GM12878 (cell line): ENCODE results near the gene SULT2B1. TPM values are rescaled to one million over a fixed set of nuclear protein-coding genes. Genes with fewer than 3 reads are reported as not detected.

Experiments
- ATAC-seq: fragments of 200-7000 bp; cut with Tn5 transposase; 3 replicates; pipeline ENCODE4 v1.9.1; 2020; ENCODE audit warnings: mild to moderate bottlenecking, moderate library complexity
- BruUV-seq: library from RNA; stranded (reverse); fragments of 400-500 nt; replicated peaks from 2 replicates; lab custom pipeline; 2021; lab: Mats Ljungman, UMichigan
- CTCF ChIA-PET: fragments of 300-600 bp; sonication (Branson Sonifier 250); formaldehyde crosslinking; extraction: SDS; loops from one replicate; lab custom pipeline; 2021; ENCODE audit warnings: inconsistent platforms; lab: Yijun Ruan, JAX
- POLR2A ChIA-PET: fragments of 350-600 bp; formaldehyde crosslinking; extraction: SDS; loops from one replicate; lab custom pipeline; 2021; ENCODE audit warnings: inconsistent platforms; lab: Charles Lee
- RAD21 ChIA-PET: fragments of 300-600 bp; sonication (Branson Sonifier 250); formaldehyde crosslinking; loops from one replicate; lab custom pipeline; 2023; ENCODE audit warnings: antibody characterized with exemption; ENCODE audit not compliant: unreplicated experiment; lab: Charles Lee
- SMC1A ChIA-PET: fragments of 300-600 bp; sonication (Branson Sonifier 250); formaldehyde crosslinking; loops from one replicate; lab custom pipeline; 2023; ENCODE audit not compliant: unreplicated experiment, uncharacterized antibody; lab: Charles Lee
- DNase-seq: peaks from one replicate; pipeline ENCODE4 v3.0.0-alpha.2; 2011; ENCODE audit warnings: low read depth, low spot score
- FAIRE-seq: peaks from 3 replicates; lab custom pipeline; 2011; peaks lifted over from hg19 to GRCh38; lab: Jason Lieb, UNC
- H2AFZ ChIP-seq: 2 replicates; pipeline ENCODE4 v1.6.0; 2011; ENCODE audit warnings: low read depth, low read length, control low read depth; ENCODE audit not compliant: control insufficient read depth
- H3K27ac ChIP-seq: 2 replicates; pipeline ENCODE4 v1.5.1; 2011; ENCODE audit warnings: control low read depth; ENCODE audit not compliant: control insufficient read depth, insufficient read depth
- H3K27me3 ChIP-seq, 2 experiments: replicated peaks in 1 of 2; 2 replicates each; pipeline versions ENCODE4 v1.6.0 to v1.6.1; 2011; ENCODE audit warnings: low read length in 1 of 2; ENCODE audit not compliant: control insufficient read depth in 2 of 2, insufficient read depth in 2 of 2
- H3K36me3 ChIP-seq, 2 experiments: 2 replicates each; pipeline ENCODE4 v1.5.1; 2011; ENCODE audit warnings: low read length in 1 of 2; ENCODE audit not compliant: control insufficient read depth in 2 of 2, insufficient read depth in 2 of 2
- H3K4me1 ChIP-seq: 2 replicates; pipeline ENCODE4 v1.6.1; 2011; ENCODE audit warnings: mild to moderate bottlenecking, low read length, moderate library complexity, mixed read lengths; ENCODE audit not compliant: control insufficient read depth, insufficient read depth
- H3K4me2 ChIP-seq: 2 replicates; pipeline ENCODE4 v1.6.0; 2011; ENCODE audit warnings: control low read depth; ENCODE audit not compliant: control insufficient read depth, insufficient read depth
- H3K4me3 ChIP-seq: fragments of 200-600 bp; sonication (generic); 2 replicates; pipeline ENCODE4 v1.5.1; 2016
- H3K79me2 ChIP-seq: 2 replicates; pipeline ENCODE4 v1.6.0; 2011; ENCODE audit warnings: low read length; ENCODE audit not compliant: control insufficient read depth, insufficient read depth
- H3K9ac ChIP-seq: 2 replicates; pipeline ENCODE4 v1.8.0; 2011; ENCODE audit warnings: low read length, control low read depth, mixed read lengths; ENCODE audit not compliant: control insufficient read depth, insufficient read depth
- H3K9me3 ChIP-seq: replicated peaks from 3 replicates; pipeline ENCODE4 v1.5.1; 2011; ENCODE audit warnings: mild to moderate bottlenecking, low read length; ENCODE audit not compliant: control insufficient read depth, insufficient read depth
- H4K20me1 ChIP-seq: 2 replicates; pipeline ENCODE4 v1.6.0; 2011; ENCODE audit not compliant: control insufficient read depth, insufficient read depth
- ASH2L ChIP-seq: fragments of 300-600, 200-600 bp; sonication (generic); IDR thresholded peaks from 2 replicates; pipeline ENCODE4 v1.6.1; 2017; ENCODE audit warnings: low read depth, mild to moderate bottlenecking, borderline replicate concordance
- CBX3 ChIP-seq: fragments of 200-600 bp; sonication (generic); IDR thresholded peaks from 2 replicates; pipeline ENCODE4 v1.6.1; 2016; ENCODE audit warnings: low read depth, borderline replicate concordance
- E4F1 ChIP-seq: fragments of 450-650 bp; IDR thresholded peaks from 2 replicates; pipeline ENCODE4 v1.6.1; 2018; ENCODE audit warnings: borderline replicate concordance, mild to moderate bottlenecking; ENCODE audit not compliant: partially characterized antibody
- EED ChIP-seq: sonication (generic); IDR thresholded peaks from 2 replicates; pipeline ENCODE4 v1.6.1; 2016; ENCODE audit warnings: antibody characterized with exemption, low read depth
- ETV6 ChIP-seq, 2 experiments: fragments of 450-650 bp in 1 of 2; IDR thresholded peaks in 1 of 2; conservative IDR thresholded peaks in 1 of 2; 2 replicates each; pipeline ENCODE4 v1.6.1; 2014; ENCODE audit warnings: antibody characterized with exemption in 1 of 2, borderline replicate concordance in 1 of 2, low read depth in 1 of 2, mild to moderate bottlenecking in 1 of 2, moderate library complexity in 1 of 2
- GABPA ChIP-seq: IDR thresholded peaks from 2 replicates; pipeline ENCODE4 v1.6.1; 2014; ENCODE audit warnings: antibody characterized with exemption, low read depth, mild to moderate bottlenecking, inconsistent platforms
- MXI1 ChIP-seq: fragments of 150-350 bp; IDR thresholded peaks from 2 replicates; pipeline ENCODE4 v1.6.1; 2011; ENCODE audit warnings: low read depth, mild to moderate bottlenecking, inconsistent platforms, low read length, improper control_type of control experiment
- PKNOX1 ChIP-seq: fragments of 450-650 bp; IDR thresholded peaks from 2 replicates; pipeline ENCODE4 v1.6.1; 2016; ENCODE audit warnings: mild to moderate bottlenecking
- POLR2AphosphoS2 ChIP-seq: IDR thresholded peaks from 2 replicates; pipeline ENCODE4 v1.6.1; 2011; ENCODE audit warnings: low read depth, mild to moderate bottlenecking, low read length, improper control_type of control experiment, moderate library complexity
- STAT1 ChIP-seq: fragments of 450-650 bp; conservative IDR thresholded peaks from 2 replicates; pipeline ENCODE4 v1.6.1; 2014; ENCODE audit warnings: antibody characterized with exemption, mild to moderate bottlenecking
- STAT3 ChIP-seq: IDR thresholded peaks from 2 replicates; pipeline ENCODE4 v1.6.1; 2011; ENCODE audit warnings: low read depth, low read length, improper control_type of control experiment
- WGBS: methylation state at CpG from one replicate; pipeline ENCODE4 v1.1.6; 2016; ENCODE audit warnings: low lambda C conversion rate; ENCODE audit not compliant: insufficient replicate concordance, insufficient coverage; ENCODE audit errors: missing lambda C conversion rate; 5-methylcytosine and 5-hydroxymethylcytosine counted together
- in situ Hi-C: fragments of 300-500 bp; cut with MboI; formaldehyde crosslinking; loops from 9 replicates; pipeline ENCODE4 v1.14.3; 2018; ENCODE audit warnings: mixed read lengths
- intact Hi-C: fragments of 100-400 bp; cut with micrococcal nuclease; formaldehyde crosslinking; loops from one replicate; pipeline ENCODE4 v1.14.2; 2022; ENCODE audit not compliant: unreplicated experiment
- polyA plus RNA-seq, 11 experiments: library from polyadenylated mRNA; depleted of rRNA in 4 of 11; unstranded in 6 of 11; stranded (reverse) in 5 of 11; fragments of >200 nt; fragmentation: Nextera tagmentation in 4 of 11; fragmentation: Illumina TruSeq in 1 of 11; extraction: Ambion mirVana in 4 of 11; extraction: Trizol in 1 of 11; gene quantifications; 1 replicate in 1 of 11; 2 replicates in 10 of 11; pipeline versions ENCODE4 v1.2.1 to v1.2.3, GENCODE V29; 2011 to 2016; ENCODE audit warnings: inconsistent platforms in 2 of 11, missing spikeins in 2 of 11, low read depth in 1 of 11
- total RNA-seq, 4 experiments: library from RNA; depleted of rRNA in 3 of 4; stranded (reverse); fragments of >200 nt in 3 of 4; fragmentation: Illumina TruSeq in 1 of 4; extraction: Trizol in 1 of 4; gene quantifications; 2 replicates each; pipeline versions ENCODE4 v1.2.1 to v1.2.3, GENCODE V29; 2013 to 2021
- TF ChIP-seq, protein P1 (sequence below): fragments of 450-650 bp; IDR thresholded peaks from 2 replicates; pipeline ENCODE4 v1.6.1; 2017; ENCODE audit warnings: mild to moderate bottlenecking, moderate library complexity
- TF ChIP-seq, protein P2 (sequence below): IDR thresholded peaks from 2 replicates; pipeline ENCODE4 v1.6.1; 2011; ENCODE audit warnings: borderline replicate concordance, low read depth, mild to moderate bottlenecking, moderate library complexity, mixed read lengths, low read length; ENCODE audit not compliant: insufficient read depth; ENCODE audit errors: extremely low read length

Gene SULT2B1
- total and polyA plus RNA-seq, 10 of the 15 experiments (the other 5 are each of a cell fraction or from before 2014, with no cell fraction given): 0.11 to 0.14 TPM; not detected in 8

DNA sequence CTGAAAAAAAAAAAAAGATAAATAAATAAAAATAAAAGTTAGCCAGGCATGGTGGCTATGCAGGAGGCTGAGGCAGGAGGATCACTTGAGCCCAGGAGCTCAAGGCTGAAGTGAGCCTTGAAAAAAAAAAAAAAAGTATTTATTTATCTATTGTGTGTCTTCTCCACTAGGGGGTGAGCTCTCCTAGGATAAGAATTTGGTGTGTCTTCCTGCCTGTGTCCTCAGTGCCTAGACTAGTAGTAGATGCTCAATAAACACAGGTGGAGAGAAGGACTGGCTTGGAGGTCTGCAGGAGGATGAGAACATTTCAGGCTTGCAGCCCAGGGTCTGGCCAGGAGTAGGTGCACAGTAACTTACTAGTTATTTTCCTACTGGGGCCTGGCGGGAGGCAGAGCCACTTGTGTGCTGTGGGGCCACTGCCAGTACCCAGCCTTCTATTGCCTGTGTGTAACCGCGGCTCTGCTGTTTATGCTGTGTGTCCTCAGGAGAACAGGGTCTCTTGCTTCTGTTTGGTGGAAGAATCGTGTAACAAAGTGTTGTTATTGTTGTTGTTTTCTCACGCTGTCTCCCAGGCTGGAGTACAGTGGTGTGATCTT, 45.7 kb upstream of the SULT2B1 start:
- no TSS peak for BruUV-seq
- H3K4me2 ChIP-seq: no peak overlapping the region
- intact Hi-C loops (loop anchor here (1.0 kb wide), 1 partner anchor 78 kb away; no protein-coding TSS in a partner anchor), in situ Hi-C loops (loop anchor here (5.0 kb wide), 1 partner anchor 76 kb away; no protein-coding TSS in a partner anchor)
- peaks cover under 1% of the 10 kb centered on the region; the same call in 1 of the 2 replicates for H3K4me1 ChIP-seq
- H4K20me1 ChIP-seq: no peaks in the 10 kb centered on the region
- no peaks in the 10 kb centered on the region for H3K79me2 ChIP-seq
- CTCF ChIA-PET: interaction anchor here (0.8 to 7.1 kb wide), 17 partner anchors 10 to 816 kb away, joined by 3 to 131 read pairs (median 4); partner anchors contain the start of genes KDELR1 and SPACA4
- H3K27ac ChIP-seq: no peak overlapping the region
- H3K4me3 ChIP-seq: no peak overlapping the region
- H2AFZ ChIP-seq: no peak overlapping the region
- no peaks in the 10 kb centered on the region; a peak in 1 of 4 replicates for H3K27me3 ChIP-seq
- peak; percentile 21 for ATAC-seq
- SMC1A ChIA-PET: interaction anchor here (0.6 to 5.5 kb wide), 7 partner anchors 8 to 330 kb away, joined by 3 to 68 read pairs (median 3); partner anchors contain the start of gene HSD17B14
- H3K9ac ChIP-seq: no peak overlapping the region
- POLR2A ChIA-PET: interaction anchor here (0.7 to 1.1 kb wide), 2 partner anchors 78 to 422 kb away, joined by 4 to 7 read pairs; no protein-coding TSS in a partner anchor
- DNase-seq: no peak
- H3K9me3 ChIP-seq: no peaks in the 10 kb centered on the region
- H3K36me3 ChIP-seq: no peaks in the 10 kb centered on the region
- RAD21 ChIA-PET: interaction anchor here (0.6 to 4.5 kb wide), 12 partner anchors 10 to 303 kb away, joined by 3 to 69 read pairs (median 3); no protein-coding TSS in a partner anchor
- no peak for FAIRE-seq
- 58% methylated on average over 5 of the region's 5 CpGs for WGBS
- TF ChIP-seq EED (no peak), STAT3 (no peak), PKNOX1 (no peak), POLR2AphosphoS2 (no peak), ETV6 (conservative IDR thresholded peaks at IDR 0.05 in 1 of 2, IDR thresholded peaks at IDR 0.05 in 1 of 2; ENCODE audit: borderline replicate concordance in 1 of 2, low read depth in 1 of 2) (no peak), CBX3 (no peak), MXI1 (no peak), STAT1 (no peak), ASH2L (no peak), E4F1 (no peak), GABPA (no peak)
- TF ChIP-seq, protein P1, sequence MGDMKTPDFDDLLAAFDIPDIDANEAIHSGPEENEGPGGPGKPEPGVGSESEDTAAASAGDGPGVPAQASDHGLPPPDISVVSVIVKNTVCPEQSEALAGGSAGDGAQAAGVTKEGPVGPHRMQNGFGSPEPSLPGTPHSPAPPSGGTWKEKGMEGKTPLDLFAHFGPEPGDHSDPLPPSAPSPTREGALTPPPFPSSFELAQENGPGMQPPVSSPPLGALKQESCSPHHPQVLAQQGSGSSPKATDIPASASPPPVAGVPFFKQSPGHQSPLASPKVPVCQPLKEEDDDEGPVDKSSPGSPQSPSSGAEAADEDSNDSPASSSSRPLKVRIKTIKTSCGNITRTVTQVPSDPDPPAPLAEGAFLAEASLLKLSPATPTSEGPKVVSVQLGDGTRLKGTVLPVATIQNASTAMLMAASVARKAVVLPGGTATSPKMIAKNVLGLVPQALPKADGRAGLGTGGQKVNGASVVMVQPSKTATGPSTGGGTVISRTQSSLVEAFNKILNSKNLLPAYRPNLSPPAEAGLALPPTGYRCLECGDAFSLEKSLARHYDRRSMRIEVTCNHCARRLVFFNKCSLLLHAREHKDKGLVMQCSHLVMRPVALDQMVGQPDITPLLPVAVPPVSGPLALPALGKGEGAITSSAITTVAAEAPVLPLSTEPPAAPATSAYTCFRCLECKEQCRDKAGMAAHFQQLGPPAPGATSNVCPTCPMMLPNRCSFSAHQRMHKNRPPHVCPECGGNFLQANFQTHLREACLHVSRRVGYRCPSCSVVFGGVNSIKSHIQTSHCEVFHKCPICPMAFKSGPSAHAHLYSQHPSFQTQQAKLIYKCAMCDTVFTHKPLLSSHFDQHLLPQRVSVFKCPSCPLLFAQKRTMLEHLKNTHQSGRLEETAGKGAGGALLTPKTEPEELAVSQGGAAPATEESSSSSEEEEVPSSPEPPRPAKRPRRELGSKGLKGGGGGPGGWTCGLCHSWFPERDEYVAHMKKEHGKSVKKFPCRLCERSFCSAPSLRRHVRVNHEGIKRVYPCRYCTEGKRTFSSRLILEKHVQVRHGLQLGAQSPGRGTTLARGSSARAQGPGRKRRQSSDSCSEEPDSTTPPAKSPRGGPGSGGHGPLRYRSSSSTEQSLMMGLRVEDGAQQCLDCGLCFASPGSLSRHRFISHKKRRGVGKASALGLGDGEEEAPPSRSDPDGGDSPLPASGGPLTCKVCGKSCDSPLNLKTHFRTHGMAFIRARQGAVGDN: no peak
- TF ChIP-seq, protein P2, sequence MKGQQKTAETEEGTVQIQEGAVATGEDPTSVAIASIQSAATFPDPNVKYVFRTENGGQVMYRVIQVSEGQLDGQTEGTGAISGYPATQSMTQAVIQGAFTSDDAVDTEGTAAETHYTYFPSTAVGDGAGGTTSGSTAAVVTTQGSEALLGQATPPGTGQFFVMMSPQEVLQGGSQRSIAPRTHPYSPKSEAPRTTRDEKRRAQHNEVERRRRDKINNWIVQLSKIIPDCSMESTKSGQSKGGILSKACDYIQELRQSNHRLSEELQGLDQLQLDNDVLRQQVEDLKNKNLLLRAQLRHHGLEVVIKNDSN: no peak
